Lower leg skin (tissue), 3 donors: ENCODE data around the gene KPNA6.

Experiments
- CTCF ChIP-seq, 3 donors: fragments of 450-650 bp; IDR thresholded peaks; one replicate each; pipeline ENCODE4 v1.5.1; 2016; ENCODE audit warnings: antibody characterized with exemption in 3 of 3, mild to moderate bottlenecking in 3 of 3, moderate library complexity in 2 of 3
- POLR2A ChIP-seq, 2 donors: fragments of 450-650 bp; IDR thresholded peaks; one replicate each; pipeline ENCODE4 v1.6.1; 2016 to 2017; ENCODE audit warnings: antibody characterized with exemption in 2 of 2, mild to moderate bottlenecking in 1 of 2, moderate library complexity in 1 of 2

GRCh38 chr1:32077451-32077850, 30.4 kb upstream of the KPNA6 start:
- TF ChIP-seq CTCF (IDR thresholded peaks at IDR 0.05) (no peak), POLR2A (IDR thresholded peaks at IDR 0.05) (no peak)
